Heart right ventricle (tissue), 16 donors: ENCODE results near the gene PLSCR5. TPM values are rescaled to one million over a fixed set of nuclear protein-coding genes. Genes with fewer than 3 reads are reported as not detected.

Source experiments
- ATAC-seq, 8 donors: fragments of 200-7000 bp; cut with Tn5 transposase; one replicate each; pipeline ENCODE4 v1.9.1; 2020; ENCODE audit warnings: mild to moderate bottlenecking in 8 of 8, moderate library complexity in 8 of 8, moderate number of reproducible peaks in 1 of 8
- DNase-seq, 2 donors: peaks; one replicate each; pipeline ENCODE4 v3.0.0-alpha.2; 2020
- H3K27ac ChIP-seq, 10 donors: fragments of 200-600 bp; sonication (generic) in 2 of 10; one replicate each; pipeline versions ENCODE4 v1.5.0 to v1.8.0; 2020 to 2022; ENCODE audit warnings: mild to moderate bottlenecking in 3 of 10
- H3K27me3 ChIP-seq, 7 donors: fragments of 200-600 bp; one replicate each; pipeline ENCODE4 v1.8.0; 2021 to 2022; ENCODE audit warnings: mild to moderate bottlenecking in 2 of 7
- H3K36me3 ChIP-seq, 9 donors: fragments of 200-600 bp; sonication (generic) in 1 of 9; one replicate each; pipeline versions ENCODE4 v1.5.0 to v1.8.0; 2020 to 2022; ENCODE audit warnings: mild to moderate bottlenecking in 2 of 9
- H3K4me1 ChIP-seq, 9 donors: fragments of 200-600 bp; sonication (generic) in 1 of 9; one replicate each; pipeline versions ENCODE4 v1.5.0 to v1.8.0; 2020 to 2022; ENCODE audit warnings: mild to moderate bottlenecking in 4 of 9
- H3K4me3 ChIP-seq, 10 donors: fragments of 200-600 bp; sonication (generic) in 2 of 10; one replicate each; pipeline versions ENCODE4 v1.5.0 to v1.8.0; 2020 to 2022; ENCODE audit warnings: mild to moderate bottlenecking in 7 of 10, moderate library complexity in 2 of 10
- H3K9me3 ChIP-seq, 11 donors: fragments of 200-600 bp in 10 of 11; sonication (generic) in 2 of 11; one replicate each; pipeline versions ENCODE4 v1.5.0 to v1.8.0; 2013 to 2022; ENCODE audit warnings: mild to moderate bottlenecking in 2 of 11, control low read depth in 1 of 11, moderate library complexity in 1 of 11
- WGBS, 2 donors: extraction: QIAGEN DNeasy Blood & Tissue Kit; methylation state at CpG; one replicate each; pipeline ENCODE4 v1.1.7; 2013; ENCODE audit warnings: inconsistent platforms in 1 of 2; 5-methylcytosine and 5-hydroxymethylcytosine counted together
- intact Hi-C, 10 donors: fragments of 100-400 bp; cut with DNase I; formaldehyde crosslinking; loops; one replicate each; pipeline versions ENCODE4 v1.11.1 to v1.14.2; 2022
- polyA plus RNA-seq, 2 donors: library from polyadenylated mRNA; stranded (reverse); fragments of 200-250 nt; gene quantifications; one replicate each; pipeline ENCODE4 v1.2.3, GENCODE V29; 2013
- total RNA-seq, 10 donors: library from RNA; stranded (reverse); fragmentation: NEBNext Ultra II Directional in 3 of 10; extraction: Animal tissue kit (Norgen Biotek cat#: 25700) in 3 of 10; gene quantifications; one replicate each; pipeline versions ENCODE4 v1.2.1 to v1.2.4, GENCODE V29; 2021 to 2023
- TF ChIP-seq, protein P1 (sequence below), 9 donors: fragments of 200-600 bp; sonication (generic) in 2 of 9; IDR thresholded peaks; one replicate each; pipeline versions ENCODE4 v1.5.0 to v1.8.0; 2021 to 2022; ENCODE audit warnings: antibody characterized with exemption in 9 of 9, mild to moderate bottlenecking in 5 of 9, moderate library complexity in 1 of 9
- donor health status: Arrhythmogenic right ventricular cardiomyopathy.
- donor health status: ischemic (EF 13 %, LVEDD 7.1; RV severe dilation, severe dysfunction).
- donor health status: healthy with polysubstance abuse.
- donor health status: DM: no; HTN: yes; CAD: no.
- donor health status: DM: no; HTN: no; CAD: no.
- donor health status: ischemic (EF 25% LVEDD 6.9; RV normal size, moderate dysfunction).
- donor health status: ischemic (EF 25% LVEDD 5.7; RV mildly dilated, moderate dysfunction).
- donor health status: healthy.
- donor health status: DM: yes; HTN: yes; CAD: no.
- donor health status: Ischemic cardiomyopathy.
- donor health status: ischemic (EF 35%, LVEDD 5.7; RV mildly dilated, moderate dysfunction).
- donor health status: nonischemic (EF 11% LVEDD 7.7; RV severe dilation, severe dysfunction).
- donor health status: DM: yes; HTN: yes; CAD: no.
- donor health status: PGD.
- donor health status: ischemic (EF 29% LVEDD 5.4; RV normal size, mild dysfunction).
- donor health status: nonischemic (EF 23%, LVEDD 6.1; RV moderate dilation, normal function).

The PLSCR5 gene
- total and polyA plus RNA-seq, 12 donors, result not detected

- intact Hi-C loops, result no loop called here
- H3K36me3 ChIP-seq, result no peaks in the 10 kb centered on the region
- TF ChIP-seq, protein P1, sequence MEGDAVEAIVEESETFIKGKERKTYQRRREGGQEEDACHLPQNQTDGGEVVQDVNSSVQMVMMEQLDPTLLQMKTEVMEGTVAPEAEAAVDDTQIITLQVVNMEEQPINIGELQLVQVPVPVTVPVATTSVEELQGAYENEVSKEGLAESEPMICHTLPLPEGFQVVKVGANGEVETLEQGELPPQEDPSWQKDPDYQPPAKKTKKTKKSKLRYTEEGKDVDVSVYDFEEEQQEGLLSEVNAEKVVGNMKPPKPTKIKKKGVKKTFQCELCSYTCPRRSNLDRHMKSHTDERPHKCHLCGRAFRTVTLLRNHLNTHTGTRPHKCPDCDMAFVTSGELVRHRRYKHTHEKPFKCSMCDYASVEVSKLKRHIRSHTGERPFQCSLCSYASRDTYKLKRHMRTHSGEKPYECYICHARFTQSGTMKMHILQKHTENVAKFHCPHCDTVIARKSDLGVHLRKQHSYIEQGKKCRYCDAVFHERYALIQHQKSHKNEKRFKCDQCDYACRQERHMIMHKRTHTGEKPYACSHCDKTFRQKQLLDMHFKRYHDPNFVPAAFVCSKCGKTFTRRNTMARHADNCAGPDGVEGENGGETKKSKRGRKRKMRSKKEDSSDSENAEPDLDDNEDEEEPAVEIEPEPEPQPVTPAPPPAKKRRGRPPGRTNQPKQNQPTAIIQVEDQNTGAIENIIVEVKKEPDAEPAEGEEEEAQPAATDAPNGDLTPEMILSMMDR (IDR thresholded peaks at IDR 0.05), result no peak
- H3K4me1 ChIP-seq, result peaks cover 0 to 19% (median 0%) of the 10 kb centered on the region in 9 donors
- DNase-seq, result no peak
- no peaks in the 10 kb centered on the region for H3K9me3 ChIP-seq
- WGBS, 2 donors, result 98 to 99% methylated on average over 3 of the region's 3 CpGs
- H3K4me3 ChIP-seq, result no peak overlapping the region
- H3K27me3 ChIP-seq, result no peaks in the 10 kb centered on the region
- H3K27ac ChIP-seq, result no peak overlapping the region
- no peak for ATAC-seq
Observed at GRCh38 chr3:146559388-146559787, 45.8 kb downstream of the PLSCR5 start.

GRCh38 chr3:146558781-146559180 is 46.4 kb downstream of the PLSCR5 start:
- no peak for ATAC-seq
- H3K9me3 ChIP-seq, result no peaks in the 10 kb centered on the region
- H3K36me3 ChIP-seq, result no peaks in the 10 kb centered on the region
- H3K27me3 ChIP-seq, result no peaks in the 10 kb centered on the region
- TF ChIP-seq, protein P1 (IDR thresholded peaks at IDR 0.05), result no peak
- intact Hi-C loops, result no loop called here
- no peak overlapping the region for H3K4me3 ChIP-seq
- 66 to 77% methylated on average over 2 of the region's 2 CpGs for WGBS, 2 donors
- no peak overlapping the region for H3K27ac ChIP-seq
- H3K4me1 ChIP-seq, result peaks cover 0 to 19% (median 0%) of the 10 kb centered on the region in 9 donors
- DNase-seq, result no peak

DNA sequence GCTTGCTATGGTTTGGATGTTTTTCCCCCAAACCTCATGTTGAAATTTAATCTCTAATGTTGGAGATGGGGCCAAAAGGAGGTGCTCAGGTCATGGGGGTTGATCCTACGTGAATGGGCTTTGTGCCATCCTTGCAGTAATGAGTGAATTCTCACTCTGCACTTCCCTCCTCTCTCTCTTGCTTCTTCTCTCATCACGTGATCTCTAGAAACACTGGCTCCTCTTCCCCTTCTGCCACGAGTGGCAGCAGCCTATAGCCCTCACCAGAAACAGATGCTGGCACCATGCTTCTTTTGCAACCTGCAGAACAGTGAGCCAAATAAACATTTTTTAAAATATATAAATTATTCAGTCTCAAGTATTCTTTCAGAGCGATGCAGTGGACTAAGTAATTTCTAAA is 47.4 kb downstream of the PLSCR5 start:
- no peak overlapping the region for H3K4me3 ChIP-seq
- TF ChIP-seq, protein P1 (IDR thresholded peaks at IDR 0.05), result no peak
- ATAC-seq (no peak), DNase-seq (no peak)
- no peaks in the 10 kb centered on the region for H3K36me3 ChIP-seq
- no peaks in the 10 kb centered on the region for H3K9me3 ChIP-seq
- H3K27me3 ChIP-seq, result no peaks in the 10 kb centered on the region
- intact Hi-C loops, result no loop called here
- H3K4me1 ChIP-seq, result peaks cover 0 to 19% (median 0%) of the 10 kb centered on the region in 9 donors
- 80 to 91% methylated on average over 4 of the region's 4 CpGs for WGBS, 2 donors
- H3K27ac ChIP-seq, result no peak overlapping the region

DNA sequence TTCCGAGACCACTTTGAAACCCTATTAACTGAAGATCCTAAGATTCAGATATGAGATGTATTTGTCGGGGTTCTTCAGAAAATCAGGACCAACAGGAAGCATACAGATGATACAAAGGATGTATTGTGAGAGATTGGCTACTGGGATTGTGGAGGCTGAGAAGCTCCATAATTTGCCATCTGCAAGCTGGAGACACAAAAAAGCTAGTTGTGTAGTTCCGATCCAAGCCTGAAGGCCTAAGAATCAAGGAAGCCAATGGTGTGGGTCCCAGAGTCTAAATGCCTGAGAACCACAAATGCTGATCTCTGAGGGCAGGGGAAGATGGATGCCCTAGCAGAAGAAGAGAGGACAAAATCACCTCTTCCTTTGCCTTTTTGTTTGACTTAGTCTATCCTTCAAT is 49.8 kb downstream of the PLSCR5 start:
- WGBS, 2 donors, result 94 to 98% methylated on average over 3 of the region's 3 CpGs
- H3K36me3 ChIP-seq, result no peaks in the 10 kb centered on the region
- peaks cover 0 to 32% (median 0%) of the 10 kb centered on the region in 9 donors for H3K4me1 ChIP-seq
- H3K27me3 ChIP-seq, result no peaks in the 10 kb centered on the region
- H3K27ac ChIP-seq, result no peak overlapping the region
- ATAC-seq, result no peak
- H3K9me3 ChIP-seq, result no peaks in the 10 kb centered on the region
- TF ChIP-seq, protein P1 (IDR thresholded peaks at IDR 0.05), result no peak
- no peak for DNase-seq
- intact Hi-C loops, result no loop called here
- H3K4me3 ChIP-seq, result no peak overlapping the region
